SK-N-SH (cell line): ENCODE measurements around the gene MARCHF11. TPM values are rescaled to one million over a fixed set of nuclear protein-coding genes. Genes with fewer than 3 reads are reported as not detected.

Source experiments
- CTCF ChIA-PET: fragments of 300-600, 350-600 bp; formaldehyde crosslinking; extraction: SDS; loops from one replicate; lab custom pipeline; 2021; lab: Yijun Ruan, JAX
- POLR2A ChIA-PET: fragments of 350-600 bp; sonication (Branson Sonifier 250); formaldehyde crosslinking; extraction: SDS; loops from one replicate; lab custom pipeline; 2020; ENCODE audit warnings: antibody characterized with exemption, inconsistent platforms; lab: Yijun Ruan, JAX
- DNase-seq: peaks from one replicate; pipeline ENCODE4 v3.0.0; 2012
- H2AFZ ChIP-seq: fragments of 200-600 bp; sonication (generic); 2 replicates; pipeline ENCODE4 v1.8.1; 2016; ENCODE audit warnings: antibody characterized with exemption, mild to moderate bottlenecking, low read depth
- H3F3A ChIP-seq: fragments of 200-600 bp; sonication (generic); replicated peaks from 2 replicates; pipeline ENCODE3; 2016; ENCODE audit warnings: antibody characterized with exemption, mild to moderate bottlenecking; ENCODE audit not compliant: insufficient read depth
- H3K27ac ChIP-seq, 2 experiments: fragments of 200-500 bp in 1 of 2; fragments of 200-600 bp in 1 of 2; sonication (Bioruptor generic) in 1 of 2; sonication (generic), shearing (Covaris generic) in 1 of 2; 2 replicates each; pipeline versions ENCODE4 v1.5.1 to v1.6.1; 2014 to 2016; ENCODE audit warnings: low read depth in 2 of 2, inconsistent platforms in 1 of 2, low read length in 1 of 2, mild to moderate bottlenecking in 1 of 2, mixed read lengths in 1 of 2
- H3K27me3 ChIP-seq: fragments of 200-600 bp; sonication (generic), shearing (Covaris generic); 2 replicates; pipeline ENCODE4 v1.6.1; 2016; ENCODE audit warnings: mixed run types; ENCODE audit not compliant: insufficient read depth
- H3K36me3 ChIP-seq, 2 experiments: fragments of 200-500 bp in 1 of 2; fragments of 200-600 bp in 1 of 2; sonication (Bioruptor generic) in 1 of 2; sonication (generic) in 1 of 2; replicated peaks in 1 of 2; 2 replicates each; pipeline versions ENCODE3 to v1.5.1; 2014 to 2016; ENCODE audit warnings: low read length in 1 of 2, mild to moderate bottlenecking in 1 of 2; ENCODE audit not compliant: insufficient read depth in 2 of 2, control insufficient read depth in 1 of 2
- H3K4me1 ChIP-seq, 2 experiments: fragments of 200-500 bp in 1 of 2; fragments of 200-600 bp in 1 of 2; sonication (Bioruptor generic) in 1 of 2; sonication (generic), shearing (Covaris generic) in 1 of 2; 2 replicates each; pipeline versions ENCODE4 v1.5.1 to v1.6.1; 2014 to 2016; ENCODE audit warnings: low read depth in 1 of 2, low read length in 1 of 2, mixed run types in 1 of 2; ENCODE audit not compliant: insufficient read depth in 2 of 2, control insufficient read depth in 1 of 2
- H3K4me2 ChIP-seq: fragments of 200-600 bp; sonication (generic), shearing (Covaris generic); 2 replicates; pipeline ENCODE4 v1.6.1; 2017; ENCODE audit warnings: mixed run types
- H3K4me3 ChIP-seq, 2 experiments: fragments of 200-500 bp in 1 of 2; fragments of 200-600 bp in 1 of 2; sonication (Bioruptor generic) in 1 of 2; sonication (generic), shearing (Covaris generic) in 1 of 2; 2 replicates each; pipeline versions ENCODE4 v1.5.1 to v1.8.1; 2014 to 2016; ENCODE audit warnings: low read depth in 2 of 2, inconsistent platforms in 1 of 2, low read length in 1 of 2, mild to moderate bottlenecking in 1 of 2, mixed read lengths in 1 of 2, moderate library complexity in 1 of 2
- H3K79me2 ChIP-seq: fragments of 200-600 bp; sonication (generic); 2 replicates; pipeline ENCODE4 v1.8.1; 2017; ENCODE audit warnings: mild to moderate bottlenecking; ENCODE audit not compliant: insufficient read depth
- H3K9ac ChIP-seq: fragments of 200-600 bp; sonication (generic); 2 replicates; pipeline ENCODE4 v1.6.1; 2017; ENCODE audit warnings: mixed run types
- H3K9me2 ChIP-seq: fragments of 200-600 bp; sonication (generic); 2 replicates; pipeline ENCODE4 v1.6.1; 2017; ENCODE audit warnings: mixed run types
- H3K9me3 ChIP-seq: fragments of 200-600 bp; sonication (generic); 2 replicates; pipeline ENCODE4 v1.6.1; 2017; ENCODE audit warnings: mixed run types, mild to moderate bottlenecking, moderate library complexity
- H4K20me1 ChIP-seq: fragments of 200-600 bp; sonication (generic); 2 replicates; pipeline ENCODE4 v1.6.1; 2017; ENCODE audit warnings: mild to moderate bottlenecking, mixed run types; ENCODE audit not compliant: insufficient read depth
- CHD2 ChIP-seq: fragments of 150-350 bp; IDR thresholded peaks from 2 replicates; pipeline ENCODE4 v1.6.1; 2018; ENCODE audit warnings: low read length; ENCODE audit not compliant: partially characterized antibody
- EZH2phosphoT487 ChIP-seq: fragments of 200-600 bp; sonication (generic); IDR thresholded peaks from 2 replicates; pipeline ENCODE4 v1.6.1; 2017; ENCODE audit warnings: low read depth, mixed run types, mild to moderate bottlenecking, antibody characterized with exemption, moderate library complexity, borderline replicate concordance
- FOSL2 ChIP-seq: IDR thresholded peaks from 2 replicates; pipeline ENCODE4 v1.4.0; 2012; ENCODE audit warnings: low read depth, mild to moderate bottlenecking, moderate library complexity, borderline replicate concordance
- FOXJ3 ChIP-seq: sonication (generic); formaldehyde crosslinking; IDR thresholded peaks from 2 replicates; pipeline ENCODE4 v1.5.1; 2020; ENCODE audit warnings: mild to moderate bottlenecking, missing genetic modification reagents
- FOXM1 ChIP-seq: IDR thresholded peaks from 2 replicates; pipeline ENCODE4 v1.4.0; 2012; ENCODE audit warnings: low read depth, mild to moderate bottlenecking
- GABPA ChIP-seq: IDR thresholded peaks from 2 replicates; pipeline ENCODE4 v1.4.0; 2012; ENCODE audit warnings: low read depth, mild to moderate bottlenecking
- MEF2A ChIP-seq: IDR thresholded peaks from 2 replicates; pipeline ENCODE4 v1.4.0; 2012; ENCODE audit warnings: low read depth, borderline replicate concordance
- NFIC ChIP-seq: IDR thresholded peaks from 2 replicates; pipeline ENCODE4 v1.4.0; 2012; ENCODE audit warnings: borderline replicate concordance
- RCOR1 ChIP-seq: fragments of 150-350 bp; IDR thresholded peaks from 2 replicates; pipeline ENCODE4 v1.6.1; 2017; ENCODE audit warnings: antibody characterized with exemption, low read length
- RFX5 ChIP-seq: IDR thresholded peaks from 2 replicates; pipeline ENCODE4 v1.6.1; 2012; ENCODE audit warnings: mild to moderate bottlenecking, improper control_type of control experiment, low read length
- RXRA ChIP-seq: IDR thresholded peaks from 2 replicates; pipeline ENCODE4 v1.4.0; 2012; ENCODE audit warnings: low read depth, mild to moderate bottlenecking, borderline replicate concordance
- TCF12 ChIP-seq: IDR thresholded peaks from 2 replicates; pipeline ENCODE4 v1.4.0; 2012
- WGBS: methylation state at CpG from one replicate; pipeline ENCODE4 v1.1.6; 2017; ENCODE audit warnings: low lambda C conversion rate; 5-methylcytosine and 5-hydroxymethylcytosine counted together
- polyA plus RNA-seq, 3 experiments: library from polyadenylated mRNA; depleted of rRNA; stranded (reverse); fragments of >200 nt; gene quantifications; 2 replicates each; pipeline ENCODE4 v1.2.3, GENCODE V29; 2012
- TF ChIP-seq, protein P1 (sequence below): IDR thresholded peaks from 2 replicates; pipeline ENCODE4 v1.4.0; 2012; ENCODE audit warnings: low read depth, borderline replicate concordance
- TF ChIP-seq, protein P2 (sequence below): IDR thresholded peaks from 2 replicates; pipeline ENCODE4 v1.4.0; 2012; ENCODE audit warnings: low read depth
- TF ChIP-seq, protein P3 (sequence below): fragments of 150-350 bp; IDR thresholded peaks from 2 replicates; pipeline ENCODE4 v1.6.1; 2016; ENCODE audit warnings: mild to moderate bottlenecking, low read depth, low read length
- TF ChIP-seq, protein P4 (sequence below): IDR thresholded peaks from 2 replicates; pipeline ENCODE4; 2012

MARCHF11 gene
- polyA plus RNA-seq, 1 of the 3 experiments (the other 2 are of a cell fraction) = 1.7 TPM

DNA sequence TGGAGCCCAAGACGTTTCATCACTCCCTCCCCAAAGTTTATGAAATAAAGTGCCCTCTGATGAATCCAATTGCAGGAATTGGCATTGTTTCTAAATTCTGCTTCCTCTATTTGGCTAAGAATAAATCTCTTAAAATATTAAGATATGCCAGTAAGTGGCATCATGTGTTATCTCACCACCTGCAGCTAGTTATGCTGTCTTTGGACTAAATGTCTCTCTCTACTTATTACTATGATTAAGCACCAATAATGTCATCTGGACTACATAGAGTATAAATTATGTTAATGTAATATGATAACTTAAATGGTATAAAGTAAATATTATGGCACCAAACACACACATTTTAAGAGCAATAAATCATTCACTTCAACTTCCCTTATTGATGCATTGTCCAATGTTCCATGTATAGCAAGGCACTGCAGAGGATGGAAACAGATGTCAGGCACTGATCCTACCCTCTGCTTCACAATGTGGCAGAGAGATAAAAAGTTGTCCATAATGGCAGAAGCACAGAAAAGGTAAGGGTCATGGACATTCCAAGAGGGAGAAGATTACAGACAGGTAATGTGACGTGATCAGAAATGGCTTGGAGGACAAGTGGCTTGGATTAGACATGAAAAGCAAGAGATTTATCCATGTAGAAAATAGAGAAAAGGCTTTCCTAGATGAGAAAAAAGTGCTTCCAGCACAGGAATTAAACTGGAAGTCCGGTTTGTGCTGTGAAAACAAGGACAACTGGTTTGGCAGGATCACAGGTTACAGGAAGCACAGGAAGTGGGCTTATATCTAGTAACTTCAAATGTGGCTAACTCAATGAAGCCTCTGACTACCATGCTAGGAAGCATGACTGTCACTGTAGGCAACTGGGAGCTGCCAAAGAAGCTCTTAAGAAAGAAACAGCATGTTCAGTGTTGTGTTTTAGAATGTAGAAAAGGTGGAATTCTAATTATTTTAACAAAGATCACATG is 26.7 kb downstream of the MARCHF11 start (continued):
- TF ChIP-seq RFX5 (no peak), CHD2 (peak; percentile 64), FOXM1 (no peak), RXRA (no peak), NFIC (no peak), TCF12 (peak; percentile 65)
- TF ChIP-seq, protein P1, sequence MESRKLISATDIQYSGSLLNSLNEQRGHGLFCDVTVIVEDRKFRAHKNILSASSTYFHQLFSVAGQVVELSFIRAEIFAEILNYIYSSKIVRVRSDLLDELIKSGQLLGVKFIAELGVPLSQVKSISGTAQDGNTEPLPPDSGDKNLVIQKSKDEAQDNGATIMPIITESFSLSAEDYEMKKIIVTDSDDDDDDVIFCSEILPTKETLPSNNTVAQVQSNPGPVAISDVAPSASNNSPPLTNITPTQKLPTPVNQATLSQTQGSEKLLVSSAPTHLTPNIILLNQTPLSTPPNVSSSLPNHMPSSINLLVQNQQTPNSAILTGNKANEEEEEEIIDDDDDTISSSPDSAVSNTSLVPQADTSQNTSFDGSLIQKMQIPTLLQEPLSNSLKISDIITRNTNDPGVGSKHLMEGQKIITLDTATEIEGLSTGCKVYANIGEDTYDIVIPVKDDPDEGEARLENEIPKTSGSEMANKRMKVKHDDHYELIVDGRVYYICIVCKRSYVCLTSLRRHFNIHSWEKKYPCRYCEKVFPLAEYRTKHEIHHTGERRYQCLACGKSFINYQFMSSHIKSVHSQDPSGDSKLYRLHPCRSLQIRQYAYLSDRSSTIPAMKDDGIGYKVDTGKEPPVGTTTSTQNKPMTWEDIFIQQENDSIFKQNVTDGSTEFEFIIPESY = no peak
- TF ChIP-seq, protein P2, sequence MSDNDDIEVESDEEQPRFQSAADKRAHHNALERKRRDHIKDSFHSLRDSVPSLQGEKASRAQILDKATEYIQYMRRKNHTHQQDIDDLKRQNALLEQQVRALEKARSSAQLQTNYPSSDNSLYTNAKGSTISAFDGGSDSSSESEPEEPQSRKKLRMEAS = no peak
- TF ChIP-seq, protein P3, sequence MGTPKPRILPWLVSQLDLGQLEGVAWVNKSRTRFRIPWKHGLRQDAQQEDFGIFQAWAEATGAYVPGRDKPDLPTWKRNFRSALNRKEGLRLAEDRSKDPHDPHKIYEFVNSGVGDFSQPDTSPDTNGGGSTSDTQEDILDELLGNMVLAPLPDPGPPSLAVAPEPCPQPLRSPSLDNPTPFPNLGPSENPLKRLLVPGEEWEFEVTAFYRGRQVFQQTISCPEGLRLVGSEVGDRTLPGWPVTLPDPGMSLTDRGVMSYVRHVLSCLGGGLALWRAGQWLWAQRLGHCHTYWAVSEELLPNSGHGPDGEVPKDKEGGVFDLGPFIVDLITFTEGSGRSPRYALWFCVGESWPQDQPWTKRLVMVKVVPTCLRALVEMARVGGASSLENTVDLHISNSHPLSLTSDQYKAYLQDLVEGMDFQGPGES = no peak
- TF ChIP-seq, all 33 proteins: peak for 9

DNA sequence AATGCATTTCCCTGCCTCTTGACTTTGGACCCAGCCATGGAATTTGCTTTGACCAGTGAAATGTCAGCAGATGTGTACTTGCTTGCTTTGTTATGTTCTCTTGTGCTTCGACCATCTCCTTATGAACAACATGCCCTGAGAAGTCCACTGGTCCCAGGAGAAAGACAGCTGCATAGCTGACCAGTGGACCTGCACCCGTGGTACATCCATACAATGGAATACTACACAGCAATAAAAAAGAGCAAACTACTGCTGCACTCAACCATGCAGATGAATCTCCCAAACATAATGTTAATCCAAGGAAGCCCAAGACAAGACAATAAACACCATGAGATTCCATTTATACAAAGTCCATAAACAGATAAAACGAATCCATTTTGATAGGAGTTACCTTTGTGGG is 30.0 kb downstream of the MARCHF11 start:
- no peak overlapping the region for H2AFZ ChIP-seq
- TF ChIP-seq MEF2A (no peak), FOXM1 (no peak), FOXJ3 (CRISPR knock-in tag) (no peak), RCOR1 (no peak), EZH2phosphoT487 (no peak), GABPA (no peak), FOSL2 (no peak)
- TF ChIP-seq, protein P4, sequence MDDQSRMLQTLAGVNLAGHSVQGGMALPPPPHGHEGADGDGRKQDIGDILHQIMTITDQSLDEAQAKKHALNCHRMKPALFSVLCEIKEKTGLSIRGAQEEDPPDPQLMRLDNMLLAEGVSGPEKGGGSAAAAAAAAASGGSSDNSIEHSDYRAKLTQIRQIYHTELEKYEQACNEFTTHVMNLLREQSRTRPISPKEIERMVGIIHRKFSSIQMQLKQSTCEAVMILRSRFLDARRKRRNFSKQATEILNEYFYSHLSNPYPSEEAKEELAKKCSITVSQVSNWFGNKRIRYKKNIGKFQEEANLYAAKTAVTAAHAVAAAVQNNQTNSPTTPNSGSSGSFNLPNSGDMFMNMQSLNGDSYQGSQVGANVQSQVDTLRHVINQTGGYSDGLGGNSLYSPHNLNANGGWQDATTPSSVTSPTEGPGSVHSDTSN = no peak
- TF ChIP-seq, protein P3 = no peak
- H3K27ac ChIP-seq = no peak overlapping the region
- CTCF ChIA-PET = interaction anchor here (3.9 kb wide), 1 partner anchor 11 kb away, joined by 18 read pairs; no protein-coding TSS in a partner anchor
- H3K9me2 ChIP-seq = no peaks in the 10 kb centered on the region
- no peaks in the 10 kb centered on the region for H3K27me3 ChIP-seq
- no peak overlapping the region for H3K4me2 ChIP-seq
- no peaks in the 10 kb centered on the region for H3K79me2 ChIP-seq
- H3K9me3 ChIP-seq = no peaks in the 10 kb centered on the region
- POLR2A ChIA-PET = no interaction called here
- no peak overlapping the region for H3K9ac ChIP-seq
- WGBS = 15% methylated on average over 3 of the region's 3 CpGs
- DNase-seq = no peak
- H4K20me1 ChIP-seq = no peaks in the 10 kb centered on the region
- H3K36me3 ChIP-seq = peaks cover 0 to 2% of the 10 kb centered on the region in 2 experiments
- H3K4me1 ChIP-seq = peaks cover 0 to 24% of the 10 kb centered on the region in 2 experiments; a peak in 2 of 4 replicates
- no peaks in the 10 kb centered on the region for H3F3A ChIP-seq
- no peak overlapping the region for H3K4me3 ChIP-seq
